HPDE6-E6E7 (cell line): ENCODE data around the gene CANT1.

Experiments used
- DNase-seq: peaks from one replicate; pipeline ENCODE4 v3.0.0; 2011; ENCODE audit warnings: missing footprints; ENCODE audit errors: extremely low spot score

The CANT1 gene

GRCh38 chr17:79008666-79009387, 737 bp downstream of the CANT1 start:
- DNase-seq: no peak

DNA sequence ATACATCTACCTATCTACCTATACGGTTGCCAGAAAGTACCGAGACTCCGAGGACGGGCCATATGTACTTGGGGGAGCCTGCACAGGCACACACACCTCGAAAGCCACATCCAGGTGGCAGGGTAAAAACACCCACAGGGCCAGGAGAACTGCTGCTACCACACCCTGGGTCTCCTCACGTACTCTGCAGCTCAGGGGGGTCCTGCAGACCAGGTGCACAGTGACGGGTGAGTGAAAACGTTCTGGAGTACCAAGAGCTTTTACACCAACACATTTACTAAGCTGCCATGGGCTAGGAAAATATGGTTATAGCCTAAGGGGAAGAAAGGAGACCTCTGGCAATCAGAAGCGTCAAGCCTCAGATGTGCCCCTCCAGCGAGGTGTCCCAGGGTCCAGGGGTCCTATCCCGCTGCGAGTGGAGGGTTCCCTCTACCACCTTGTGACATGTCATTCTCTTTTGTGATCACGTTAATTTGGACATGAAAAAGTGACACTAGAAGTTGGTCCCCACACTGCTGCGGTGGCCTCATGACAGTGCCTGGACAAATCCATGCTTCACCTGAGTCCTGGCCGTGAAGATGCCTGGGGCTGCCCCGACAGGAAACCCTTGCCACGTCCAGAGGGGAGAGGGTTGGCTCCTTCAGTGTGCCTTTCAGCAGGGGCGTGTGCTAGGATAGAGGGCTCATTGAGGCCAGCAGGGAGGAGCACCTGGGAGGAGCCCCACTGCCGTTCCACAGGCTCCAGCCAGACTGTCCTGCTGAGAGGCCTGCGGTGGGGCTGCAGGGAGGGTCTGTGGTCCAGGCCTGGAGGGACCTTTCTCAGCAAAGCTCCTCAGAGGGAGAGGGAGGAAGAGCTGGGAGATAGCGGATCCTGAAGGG, 1.8 kb downstream of the CANT1 start:
- DNase-seq: no peak

DNA sequence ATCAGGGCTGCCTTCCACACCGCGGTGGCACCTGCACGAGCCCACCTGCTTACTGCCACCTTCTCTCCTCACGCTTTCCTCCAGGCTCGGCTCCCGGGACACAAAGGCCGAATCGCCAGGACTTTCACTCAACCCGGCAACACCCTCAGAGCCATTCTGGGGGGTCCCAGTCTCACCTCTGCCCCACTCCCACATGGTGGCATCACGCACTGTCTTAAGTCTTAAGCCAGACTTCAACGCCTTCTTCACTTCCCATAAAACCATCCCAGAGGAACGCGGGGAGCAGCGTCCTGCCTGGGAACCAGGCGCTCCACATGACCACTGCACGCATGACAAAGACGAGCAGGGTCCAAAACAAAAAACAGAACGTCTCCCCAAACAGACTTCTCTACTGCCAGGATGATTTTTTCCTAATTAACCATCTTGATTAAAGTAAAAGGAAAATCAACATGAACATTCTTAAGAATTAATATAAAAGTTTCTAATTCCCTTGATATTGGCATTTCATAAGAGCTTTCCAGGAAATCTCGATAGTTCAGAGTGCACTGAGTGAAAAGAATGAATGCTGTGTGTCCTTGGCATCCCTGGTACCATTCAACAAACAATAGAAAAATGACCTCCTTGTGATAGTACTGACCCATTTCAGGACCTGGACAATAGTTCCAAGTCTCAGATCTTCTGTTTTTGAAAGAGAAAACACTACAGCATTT, 2.6 kb downstream of the CANT1 start:
- DNase-seq: no peak

DNA sequence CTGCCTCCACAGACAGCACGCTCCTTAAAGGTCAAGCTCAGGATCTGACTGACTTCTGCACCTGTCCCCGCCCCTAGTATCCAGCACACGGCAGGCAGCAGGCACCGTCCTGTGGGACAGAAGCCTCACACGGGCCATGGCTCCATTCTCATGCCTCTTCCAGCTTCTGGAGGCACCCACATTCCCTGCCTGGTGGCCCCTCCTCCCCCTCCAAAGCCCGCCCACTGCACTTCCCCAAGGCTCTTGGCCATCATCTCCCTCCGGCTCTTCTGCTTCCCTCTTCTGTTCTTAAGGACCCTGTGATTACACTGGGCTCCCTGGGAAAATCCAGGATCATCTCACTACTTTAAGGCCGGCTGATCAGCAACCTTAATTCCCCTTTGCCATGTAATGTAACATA, 3.5 kb downstream of the CANT1 start:
- DNase-seq: no peak

DNA sequence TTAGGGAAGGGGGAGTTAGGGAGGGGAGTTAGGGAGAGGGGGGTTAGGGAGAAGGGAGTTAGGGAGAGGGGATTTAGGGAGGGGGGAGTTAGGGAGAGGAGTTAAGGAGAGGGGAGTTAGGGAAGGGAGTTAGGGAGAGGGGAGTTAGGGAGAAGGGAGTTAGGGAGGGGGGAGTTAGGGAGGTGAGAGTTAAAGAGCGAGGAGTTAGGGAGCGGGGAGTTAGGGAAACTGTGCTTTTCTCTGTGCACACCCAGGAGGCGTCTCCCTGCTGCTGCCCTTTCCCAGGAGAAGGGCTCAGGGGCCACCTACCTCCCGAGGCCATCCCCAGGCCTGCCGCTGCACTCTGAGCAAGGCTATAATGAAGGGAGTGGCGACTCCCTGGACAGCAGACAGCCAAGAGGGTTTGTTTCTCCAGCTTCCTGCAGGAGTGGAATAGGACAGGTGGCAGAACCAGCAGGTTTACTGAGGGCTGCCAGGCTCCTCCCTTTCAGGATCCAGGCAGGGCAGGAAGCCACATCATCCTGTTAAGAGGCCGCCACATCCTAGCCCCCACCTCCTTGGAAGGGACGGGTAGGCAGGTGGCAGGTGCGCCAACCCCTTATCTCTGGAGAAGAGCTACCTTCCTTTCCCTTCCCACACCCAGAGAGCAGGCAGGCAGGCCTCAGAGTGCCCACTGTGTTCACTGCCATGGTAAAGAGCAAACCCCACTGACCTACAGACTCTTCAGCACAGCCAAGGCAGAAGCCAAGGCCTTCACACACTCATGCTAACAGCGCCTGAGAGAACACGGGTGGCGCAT, 4.3 kb downstream of the CANT1 start:
- peak; percentile 67 for DNase-seq

- no peak for DNase-seq
These were observed 5.7 kb downstream of the CANT1 start for GRCh38 chr17:79003661-79004411.

DNA sequence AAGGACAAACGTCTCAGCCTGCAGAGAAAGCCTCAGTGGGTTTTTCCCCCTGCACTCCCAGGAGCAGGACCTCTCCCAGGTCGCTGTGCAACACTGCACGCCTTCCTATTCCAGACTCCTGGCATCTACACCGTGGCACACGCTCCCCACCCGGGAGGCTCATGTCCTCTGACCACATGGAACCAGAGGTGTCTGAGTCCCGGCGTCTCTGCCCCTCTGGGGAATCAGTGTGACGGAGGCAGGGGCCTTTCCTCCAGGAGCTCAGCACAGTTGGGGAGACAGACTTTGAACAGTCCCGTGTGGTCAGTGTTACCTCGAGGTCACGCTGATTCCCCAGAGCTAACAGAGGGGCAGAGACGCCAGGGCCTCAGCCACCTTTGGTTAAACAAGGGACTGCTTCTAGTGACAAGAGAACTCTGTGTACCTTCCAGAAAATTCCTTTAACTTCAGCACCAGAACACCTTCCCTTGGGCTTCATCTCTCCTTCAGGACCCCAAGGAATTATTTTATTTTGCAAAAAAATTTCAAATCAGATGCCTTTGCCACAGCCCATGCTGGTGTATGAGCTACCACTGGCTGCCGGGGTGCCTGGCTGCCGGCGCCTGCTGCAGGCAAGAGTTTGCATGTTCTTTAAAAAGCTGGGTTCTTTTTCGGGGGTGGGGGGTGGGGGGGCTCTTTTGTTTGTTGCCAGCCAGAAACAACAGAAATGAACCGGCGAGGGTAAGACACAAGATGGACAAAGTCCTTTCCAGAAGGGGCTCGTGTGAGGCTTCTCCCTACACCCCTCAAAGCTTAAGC, 6.6 kb downstream of the CANT1 start:
- no peak for DNase-seq

- no peak for DNase-seq
These were observed 7.3 kb downstream of the CANT1 start for GRCh38 chr17:79002291-79002690.

DNA sequence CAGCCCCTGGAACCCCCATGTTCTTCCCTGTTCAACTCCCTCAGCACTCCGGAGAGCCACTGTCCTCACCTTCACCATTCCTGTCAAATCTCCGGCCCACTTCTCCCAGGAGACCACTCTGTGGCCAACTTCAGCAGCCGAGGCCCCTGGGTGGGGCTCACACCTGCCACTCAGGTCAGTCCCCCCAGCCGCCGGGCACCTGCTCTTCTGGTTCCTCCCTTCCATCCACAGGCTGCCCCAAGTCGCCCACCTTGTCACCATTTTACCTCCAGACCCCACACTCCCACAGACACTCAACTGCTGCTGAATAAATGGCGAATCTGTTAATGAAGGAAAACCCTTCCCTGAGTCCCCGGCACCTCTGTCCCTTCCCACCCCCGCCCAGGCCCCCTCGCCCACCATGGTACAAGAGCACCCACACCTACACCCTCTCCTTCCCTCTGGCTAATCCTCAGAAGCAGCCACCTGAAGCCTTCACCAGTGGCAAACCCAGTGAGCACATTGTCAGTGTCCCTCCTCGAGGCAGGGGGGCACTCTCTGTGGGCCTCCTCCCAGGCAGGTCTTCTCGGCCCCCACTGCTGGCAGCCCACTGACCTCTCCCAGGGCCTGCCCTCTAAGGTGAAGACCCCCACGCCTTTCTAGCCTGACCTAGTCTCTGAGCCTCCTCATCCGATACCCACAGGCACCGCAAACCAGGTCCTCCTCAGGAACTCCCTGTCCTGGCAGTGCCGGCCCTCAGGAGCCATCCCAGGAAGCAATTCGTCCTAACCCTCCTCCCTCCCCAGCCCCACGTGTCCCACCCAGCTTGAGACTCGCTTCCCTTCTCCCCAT, 8.2 kb downstream of the CANT1 start:
- no peak for DNase-seq

- DNase-seq: no peak
These were observed 9.0 kb downstream of the CANT1 start for GRCh38 chr17:79000396-79001189.

- no peak for DNase-seq
These were observed 9.6 kb downstream of the CANT1 start for GRCh38 chr17:78999947-79000395.

DNA sequence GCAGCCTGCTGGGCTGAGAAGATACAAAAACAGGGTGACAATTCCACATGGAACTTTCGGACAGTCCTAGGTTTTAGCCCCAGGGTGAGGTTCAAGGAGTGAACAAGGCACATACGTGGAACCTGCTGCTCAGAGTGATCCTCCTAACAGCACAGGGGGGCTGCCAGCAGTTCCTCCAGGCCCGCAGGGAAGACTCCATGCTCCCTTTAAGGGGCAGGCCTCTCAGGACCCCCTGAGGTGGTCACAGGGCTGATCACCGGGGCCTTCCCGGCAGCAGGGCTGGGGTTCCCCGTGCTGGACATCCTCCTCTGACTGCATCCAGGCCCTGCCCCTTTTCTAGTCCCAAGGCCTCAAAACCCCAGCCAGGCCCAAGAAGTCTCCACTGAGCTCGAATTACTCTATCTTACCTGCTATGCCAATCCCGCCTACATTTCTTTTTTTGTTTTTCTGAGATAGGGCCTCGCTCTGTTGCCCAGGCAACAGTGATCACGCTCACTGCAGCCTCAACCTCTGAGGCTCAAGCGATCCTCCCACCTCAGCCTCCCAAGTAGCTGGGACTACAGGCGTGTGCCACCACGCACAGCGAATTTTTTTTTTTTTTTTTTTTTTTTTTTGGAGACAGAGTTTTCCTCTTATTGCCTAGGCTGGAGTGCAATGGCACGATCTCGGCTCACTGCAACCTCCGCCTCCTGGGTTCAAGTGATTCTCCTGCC, 10.4 kb downstream of the CANT1 start:
- no peak for DNase-seq

DNA sequence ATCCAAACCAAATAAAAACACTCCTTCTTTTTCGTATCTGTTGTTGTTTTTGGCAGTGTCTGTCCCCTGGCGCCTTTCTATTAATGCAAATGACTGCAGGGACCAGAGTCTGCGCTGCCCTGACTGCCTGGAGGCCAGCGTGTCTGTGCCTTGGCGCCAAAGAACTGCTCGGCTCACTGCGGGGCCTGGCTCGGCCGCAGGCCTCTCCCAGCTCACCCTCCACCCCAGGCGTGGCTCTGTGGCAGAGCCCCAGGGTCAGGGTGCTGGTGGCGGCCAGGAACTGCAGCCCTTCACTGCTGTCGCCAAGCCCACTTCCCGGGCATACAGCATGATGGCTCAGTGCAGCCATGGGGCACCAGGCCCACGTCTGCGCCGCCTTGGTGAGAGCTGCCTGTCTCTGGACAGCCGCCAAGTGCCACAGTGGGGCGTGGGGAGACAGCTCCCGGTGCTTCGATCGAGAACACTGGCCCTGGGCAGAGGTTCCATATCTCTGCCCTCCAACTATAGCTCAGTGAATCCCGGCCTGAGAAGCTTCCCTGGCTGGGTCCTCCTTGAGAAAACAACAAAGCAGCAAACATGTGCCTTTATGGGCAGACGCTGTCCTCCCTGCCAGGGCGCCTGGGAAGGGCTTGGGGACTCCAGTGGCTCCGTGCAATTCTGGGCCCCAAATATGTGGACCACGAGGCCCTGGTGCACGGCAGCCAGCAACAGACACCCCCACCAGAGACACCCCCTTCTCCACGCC, 11.1 kb downstream of the CANT1 start:
- DNase-seq: no peak

DNA sequence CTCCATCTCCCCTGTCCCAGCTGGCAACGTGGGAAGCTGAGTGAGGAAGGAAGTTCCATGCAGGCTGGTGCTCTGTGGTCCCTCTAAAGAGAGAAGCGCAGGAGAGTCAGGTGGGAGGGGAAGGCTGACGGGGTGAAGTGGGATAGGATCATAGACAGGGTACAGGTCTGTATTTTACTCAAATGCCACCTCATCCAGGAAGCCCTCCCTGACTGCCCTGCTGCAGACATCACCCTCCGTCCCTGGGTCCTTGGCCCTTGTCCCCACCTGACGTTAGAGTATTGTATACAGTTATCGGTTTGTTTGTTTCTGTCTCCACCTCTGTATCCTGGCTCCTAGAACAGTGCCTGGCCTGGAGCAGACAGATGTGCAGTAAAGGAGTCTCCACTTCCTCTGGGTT, 11.7 kb downstream of the CANT1 start:
- no peak for DNase-seq

DNA sequence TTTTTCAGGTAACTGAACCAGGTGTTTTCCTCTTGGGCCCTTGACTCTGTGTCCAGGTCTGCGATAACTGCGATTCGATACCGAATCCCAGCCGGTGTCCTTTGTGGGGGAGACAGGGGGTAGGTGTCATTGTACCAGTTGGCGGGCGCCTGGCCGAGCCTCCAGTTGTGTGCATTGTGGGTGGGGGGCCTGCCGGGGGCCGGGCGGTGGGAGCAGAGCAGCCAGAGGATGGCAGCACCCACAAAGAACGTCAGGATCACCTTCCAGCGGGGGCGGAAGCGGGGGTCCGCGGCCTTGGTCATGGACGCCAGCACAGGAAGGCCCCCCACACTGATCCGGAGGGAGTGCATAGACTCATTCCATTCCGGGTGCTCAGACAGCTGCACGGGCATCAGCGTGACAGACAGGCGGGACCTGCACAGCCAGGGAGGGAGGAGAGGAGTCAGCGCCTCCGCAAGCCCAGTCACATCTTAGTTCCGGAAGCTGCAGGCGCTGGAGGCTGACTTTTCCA, 12.3 kb downstream of the CANT1 start:
- no peak for DNase-seq

GRCh38 chr17:78996781-78997201, 12.8 kb downstream of the CANT1 start:
- DNase-seq: no peak
